ENCODE data around the gene HEXIM1. TPM values are rescaled to one million over a fixed set of nuclear protein-coding genes. Genes with fewer than 3 reads are reported as not detected.

HEXIM1 gene
- polyA plus RNA-seq, 3 donors, result 44.6 to 46.6 (median 44.8) TPM

Other genes starting within 250 kb of the HEXIM1 start
- 100 to 1,000 TPM; 101 to 113 (median 104) TPM for gene EFTUD2, start 249.0 kb upstream of the HEXIM1 start, polyA plus RNA-seq (ENCODE audit: insufficient read length in 3 of 3)
- gene GFAP, start 233.0 kb upstream of the HEXIM1 start, polyA plus RNA-seq (ENCODE audit: insufficient read length in 3 of 3), result 1 to 10 TPM; 1.1 to 3.4 (median 1.8) TPM
- 10 to 100 TPM; 12.1 to 21.2 (median 15.8) TPM for gene KIF18B, start 200.7 kb upstream of the HEXIM1 start, polyA plus RNA-seq (ENCODE audit: insufficient read length in 3 of 3)
- 1 to 10 TPM; 2.7 to 4.4 (median 3.2) TPM for gene C1QL1, start 180.2 kb upstream of the HEXIM1 start, polyA plus RNA-seq (ENCODE audit: insufficient read length in 3 of 3)
- gene DCAKD, start 96.8 kb upstream of the HEXIM1 start, polyA plus RNA-seq (ENCODE audit: insufficient read length in 3 of 3), result 10 to 100 TPM; 56.8 to 57.9 (median 57.9) TPM
- gene NMT1, start 87.2 kb upstream of the HEXIM1 start, polyA plus RNA-seq (ENCODE audit: insufficient read length in 3 of 3), result 10 to 100 TPM; 71.8 to 85.3 (median 83.9) TPM
- gene PLCD3, start 16.0 kb upstream of the HEXIM1 start, polyA plus RNA-seq (ENCODE audit: insufficient read length in 3 of 3), result 10 to 100 TPM; 27.4 to 35.7 (median 30.1) TPM
- 10 to 100 TPM; 11.1 to 19.4 (median 16.4) TPM for gene ACBD4, start 12.8 kb upstream of the HEXIM1 start, polyA plus RNA-seq (ENCODE audit: insufficient read length in 3 of 3)
- gene HEXIM2, start 13.4 kb downstream of the HEXIM1 start, polyA plus RNA-seq (ENCODE audit: insufficient read length in 3 of 3), result 10 to 100 TPM; 16.6 to 18.6 (median 17.1) TPM
- 1 to 10 TPM; 5.4 to 7.0 (median 6.3) TPM for gene FMNL1, start 73.4 kb downstream of the HEXIM1 start, polyA plus RNA-seq (ENCODE audit: insufficient read length in 3 of 3)
- under 1 TPM; 0.09 to 0.61 (median 0.31) TPM for gene SPATA32, start 113.6 kb downstream of the HEXIM1 start, polyA plus RNA-seq (ENCODE audit: insufficient read length in 3 of 3)
- gene MAP3K14, start 168.5 kb downstream of the HEXIM1 start, polyA plus RNA-seq (ENCODE audit: insufficient read length in 3 of 3), result 1 to 10 TPM; 5.7 to 7.3 (median 7.3) TPM

Measured in renal pelvis (tissue), 3 donors.